WTC11 (cell line): ENCODE data around the gene MPPE1. TPM values are rescaled to one million over a fixed set of nuclear protein-coding genes. Genes with fewer than 3 reads are reported as not detected.

Source experiments
- ATAC-seq: fragments of 200-7000 bp; cut with Tn5 transposase; 2 replicates; pipeline ENCODE4 v1.10.0; 2021; ENCODE audit warnings: mild to moderate bottlenecking, moderate library complexity
- CTCF ChIA-PET: fragments of 300-600 bp; sonication (Branson Sonifier 250); formaldehyde crosslinking; loops from one replicate; lab custom pipeline; 2021; ENCODE audit warnings: antibody characterized with exemption; lab: Charles Lee
- POLR2A ChIA-PET: fragments of 350-600 bp; sonication (Branson Sonifier 250); formaldehyde crosslinking; loops from one replicate; lab custom pipeline; 2021; ENCODE audit warnings: antibody characterized with exemption; lab: Charles Lee
- DNase-seq: peaks from one replicate; pipeline ENCODE4 v3.0.0; 2021; ENCODE audit warnings: low spot score
- H3K27ac Mint-ChIP-seq: 2 replicates; pipeline ENCODE4 v1.8.0; 2021; ENCODE audit warnings: mixed read lengths
- H3K27me3 Mint-ChIP-seq: 2 replicates; pipeline ENCODE4 v1.8.0; 2021; ENCODE audit warnings: low read depth, mild to moderate bottlenecking, moderate library complexity, mixed read lengths
- H3K36me3 Mint-ChIP-seq: 2 replicates; pipeline ENCODE4 v1.8.0; 2021; ENCODE audit warnings: mixed read lengths
- H3K4me1 Mint-ChIP-seq: 2 replicates; pipeline ENCODE4 v1.8.0; 2022; ENCODE audit warnings: mixed read lengths
- H3K4me3 Mint-ChIP-seq: 2 replicates; pipeline ENCODE4 v1.8.0; 2021; ENCODE audit warnings: mild to moderate bottlenecking, moderate library complexity, mixed read lengths
- H3K9me3 Mint-ChIP-seq: 2 replicates; pipeline ENCODE4 v1.8.0; 2021; ENCODE audit warnings: mixed read lengths
- ETV6 ChIP-seq: sonication (generic); formaldehyde crosslinking; IDR thresholded peaks from 2 replicates; pipeline ENCODE4 v1.8.1; 2022; ENCODE audit warnings: mild to moderate bottlenecking, missing genetic modification reagents
- FOXJ3 ChIP-seq: sonication (generic); formaldehyde crosslinking; IDR thresholded peaks from 2 replicates; pipeline ENCODE4 v1.9.0; 2021; ENCODE audit warnings: missing genetic modification reagents, mild to moderate bottlenecking, borderline replicate concordance
- GABPB1 ChIP-seq: sonication (generic); formaldehyde crosslinking; IDR thresholded peaks from 2 replicates; pipeline ENCODE4 v1.8.1; 2023; ENCODE audit warnings: mild to moderate bottlenecking, missing genetic modification reagents
- JUN ChIP-seq: sonication (generic); formaldehyde crosslinking; IDR thresholded peaks from 2 replicates; pipeline ENCODE4 v1.8.0; 2023; ENCODE audit warnings: mild to moderate bottlenecking, missing genetic modification reagents
- NR2C2 ChIP-seq: sonication (generic); formaldehyde crosslinking; IDR thresholded peaks from 2 replicates; pipeline ENCODE4 v1.8.0; 2022; ENCODE audit warnings: mild to moderate bottlenecking, missing genetic modification reagents
- SMAD4 ChIP-seq: sonication (generic); formaldehyde crosslinking; IDR thresholded peaks from 2 replicates; pipeline ENCODE4 v1.8.0; 2022; ENCODE audit warnings: mild to moderate bottlenecking, missing genetic modification reagents
- TCF7 ChIP-seq: sonication (generic); formaldehyde crosslinking; IDR thresholded peaks from 2 replicates; pipeline ENCODE4 v1.8.0; 2022; ENCODE audit warnings: mild to moderate bottlenecking, low read depth, missing genetic modification reagents, moderate library complexity
- TEAD1 ChIP-seq: sonication (generic); formaldehyde crosslinking; IDR thresholded peaks from 2 replicates; pipeline ENCODE4 v1.8.0; 2022; ENCODE audit warnings: mild to moderate bottlenecking, missing genetic modification reagents
- ZBTB21 ChIP-seq: sonication (generic); formaldehyde crosslinking; IDR thresholded peaks from 2 replicates; pipeline ENCODE4 v1.8.1; 2023; ENCODE audit warnings: mild to moderate bottlenecking, missing genetic modification reagents, borderline replicate concordance
- ZNF263 ChIP-seq: sonication (generic); formaldehyde crosslinking; IDR thresholded peaks from 2 replicates; pipeline ENCODE4 v1.8.1; 2022; ENCODE audit warnings: low read depth, mild to moderate bottlenecking, moderate library complexity, missing genetic modification reagents
- total RNA-seq: library from RNA; stranded (reverse); gene quantifications from 3 replicates; pipeline ENCODE4 v1.2.3, GENCODE V29; 2021
- TF ChIP-seq, protein P1 (sequence below): sonication (generic); formaldehyde crosslinking; conservative IDR thresholded peaks from 2 replicates; pipeline ENCODE4 v1.8.1; 2023; ENCODE audit warnings: mild to moderate bottlenecking, low read depth, missing genetic modification reagents, moderate library complexity
- TF ChIP-seq, protein P2 (sequence below): fragments of 250-450 bp; sonication (Bioruptor Pico); IDR thresholded peaks from 2 replicates; pipeline ENCODE4 v1.9.0; 2021; ENCODE audit warnings: mild to moderate bottlenecking
- TF ChIP-seq, protein P3 (sequence below): sonication (generic); formaldehyde crosslinking; IDR thresholded peaks from 2 replicates; pipeline ENCODE4 v1.8.1; 2023; ENCODE audit warnings: mild to moderate bottlenecking, missing genetic modification reagents, borderline replicate concordance
- TF ChIP-seq, protein P4 (sequence below): sonication (generic); formaldehyde crosslinking; IDR thresholded peaks from 2 replicates; pipeline ENCODE4 v1.8.0; 2023; ENCODE audit warnings: missing genetic modification reagents, mild to moderate bottlenecking, borderline replicate concordance

The MPPE1 gene
- total RNA-seq, 1 experiment from 2014 or later: 29.1 TPM

DNA sequence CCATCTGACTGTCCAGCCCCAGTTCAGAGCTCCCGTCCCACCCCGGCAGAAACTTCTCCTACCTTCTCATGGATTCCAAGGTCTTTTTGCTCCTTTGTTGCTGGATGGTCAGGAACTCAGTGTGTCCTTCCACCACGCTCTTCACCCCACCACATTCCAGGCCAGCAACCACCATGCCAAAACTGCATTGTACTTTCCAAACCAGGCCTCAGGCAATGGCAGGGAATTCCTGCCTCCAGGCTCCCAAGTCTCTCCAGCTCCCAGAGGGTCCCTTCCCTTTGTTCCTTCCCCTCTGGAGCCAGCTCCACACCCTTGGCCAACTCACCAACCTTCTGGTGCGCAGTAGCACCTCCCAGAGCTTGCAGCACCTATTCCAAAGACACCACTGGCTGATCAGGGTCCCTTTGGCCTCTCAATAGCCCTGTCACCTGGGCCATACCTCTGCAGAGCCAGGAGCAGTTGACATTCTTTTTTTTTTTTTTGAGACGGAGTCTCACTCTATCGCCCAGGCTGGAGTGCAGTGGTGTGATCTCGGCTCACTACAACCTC, 48.8 kb downstream of the MPPE1 start:
- no peaks in the 10 kb centered on the region for H3K9me3 Mint-ChIP-seq
- no peaks in the 10 kb centered on the region for H3K27me3 Mint-ChIP-seq
- H3K4me1 Mint-ChIP-seq: peaks cover 38% of the 10 kb centered on the region
- H3K4me3 Mint-ChIP-seq: no peak overlapping the region
- DNase-seq (no peak), ATAC-seq (no peak)
- ChIA-PET CTCF (interaction anchor here (1.3 kb wide), 1 partner anchor 136 kb away, joined by 3 read pairs; no protein-coding TSS in a partner anchor), POLR2A (no interaction called here)
- H3K27ac Mint-ChIP-seq: peak overlapping the region; percentile 52
- H3K36me3 Mint-ChIP-seq: no peaks in the 10 kb centered on the region
- TF ChIP-seq, protein P1, sequence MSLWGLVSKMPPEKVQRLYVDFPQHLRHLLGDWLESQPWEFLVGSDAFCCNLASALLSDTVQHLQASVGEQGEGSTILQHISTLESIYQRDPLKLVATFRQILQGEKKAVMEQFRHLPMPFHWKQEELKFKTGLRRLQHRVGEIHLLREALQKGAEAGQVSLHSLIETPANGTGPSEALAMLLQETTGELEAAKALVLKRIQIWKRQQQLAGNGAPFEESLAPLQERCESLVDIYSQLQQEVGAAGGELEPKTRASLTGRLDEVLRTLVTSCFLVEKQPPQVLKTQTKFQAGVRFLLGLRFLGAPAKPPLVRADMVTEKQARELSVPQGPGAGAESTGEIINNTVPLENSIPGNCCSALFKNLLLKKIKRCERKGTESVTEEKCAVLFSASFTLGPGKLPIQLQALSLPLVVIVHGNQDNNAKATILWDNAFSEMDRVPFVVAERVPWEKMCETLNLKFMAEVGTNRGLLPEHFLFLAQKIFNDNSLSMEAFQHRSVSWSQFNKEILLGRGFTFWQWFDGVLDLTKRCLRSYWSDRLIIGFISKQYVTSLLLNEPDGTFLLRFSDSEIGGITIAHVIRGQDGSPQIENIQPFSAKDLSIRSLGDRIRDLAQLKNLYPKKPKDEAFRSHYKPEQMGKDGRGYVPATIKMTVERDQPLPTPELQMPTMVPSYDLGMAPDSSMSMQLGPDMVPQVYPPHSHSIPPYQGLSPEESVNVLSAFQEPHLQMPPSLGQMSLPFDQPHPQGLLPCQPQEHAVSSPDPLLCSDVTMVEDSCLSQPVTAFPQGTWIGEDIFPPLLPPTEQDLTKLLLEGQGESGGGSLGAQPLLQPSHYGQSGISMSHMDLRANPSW: no peak
- TF ChIP-seq JUN: no peak
- TF ChIP-seq, protein P2, sequence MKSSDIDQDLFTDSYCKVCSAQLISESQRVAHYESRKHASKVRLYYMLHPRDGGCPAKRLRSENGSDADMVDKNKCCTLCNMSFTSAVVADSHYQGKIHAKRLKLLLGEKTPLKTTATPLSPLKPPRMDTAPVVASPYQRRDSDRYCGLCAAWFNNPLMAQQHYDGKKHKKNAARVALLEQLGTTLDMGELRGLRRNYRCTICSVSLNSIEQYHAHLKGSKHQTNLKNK: no peak
- TF ChIP-seq, protein P3, sequence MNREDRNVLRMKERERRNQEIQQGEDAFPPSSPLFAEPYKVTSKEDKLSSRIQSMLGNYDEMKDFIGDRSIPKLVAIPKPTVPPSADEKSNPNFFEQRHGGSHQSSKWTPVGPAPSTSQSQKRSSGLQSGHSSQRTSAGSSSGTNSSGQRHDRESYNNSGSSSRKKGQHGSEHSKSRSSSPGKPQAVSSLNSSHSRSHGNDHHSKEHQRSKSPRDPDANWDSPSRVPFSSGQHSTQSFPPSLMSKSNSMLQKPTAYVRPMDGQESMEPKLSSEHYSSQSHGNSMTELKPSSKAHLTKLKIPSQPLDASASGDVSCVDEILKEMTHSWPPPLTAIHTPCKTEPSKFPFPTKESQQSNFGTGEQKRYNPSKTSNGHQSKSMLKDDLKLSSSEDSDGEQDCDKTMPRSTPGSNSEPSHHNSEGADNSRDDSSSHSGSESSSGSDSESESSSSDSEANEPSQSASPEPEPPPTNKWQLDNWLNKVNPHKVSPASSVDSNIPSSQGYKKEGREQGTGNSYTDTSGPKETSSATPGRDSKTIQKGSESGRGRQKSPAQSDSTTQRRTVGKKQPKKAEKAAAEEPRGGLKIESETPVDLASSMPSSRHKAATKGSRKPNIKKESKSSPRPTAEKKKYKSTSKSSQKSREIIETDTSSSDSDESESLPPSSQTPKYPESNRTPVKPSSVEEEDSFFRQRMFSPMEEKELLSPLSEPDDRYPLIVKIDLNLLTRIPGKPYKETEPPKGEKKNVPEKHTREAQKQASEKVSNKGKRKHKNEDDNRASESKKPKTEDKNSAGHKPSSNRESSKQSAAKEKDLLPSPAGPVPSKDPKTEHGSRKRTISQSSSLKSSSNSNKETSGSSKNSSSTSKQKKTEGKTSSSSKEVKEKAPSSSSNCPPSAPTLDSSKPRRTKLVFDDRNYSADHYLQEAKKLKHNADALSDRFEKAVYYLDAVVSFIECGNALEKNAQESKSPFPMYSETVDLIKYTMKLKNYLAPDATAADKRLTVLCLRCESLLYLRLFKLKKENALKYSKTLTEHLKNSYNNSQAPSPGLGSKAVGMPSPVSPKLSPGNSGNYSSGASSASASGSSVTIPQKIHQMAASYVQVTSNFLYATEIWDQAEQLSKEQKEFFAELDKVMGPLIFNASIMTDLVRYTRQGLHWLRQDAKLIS (CRISPR knock-in tag): no peak
- TF ChIP-seq ZBTB21 (CRISPR knock-in tag): no peak
- TF ChIP-seq TEAD1 (CRISPR knock-in tag): no peak
- no peak for TF ChIP-seq ZNF263 (CRISPR knock-in tag)
- no peak for TF ChIP-seq FOXJ3 (CRISPR knock-in tag)
- no peak for TF ChIP-seq GABPB1 (CRISPR knock-in tag)
- no peak for TF ChIP-seq ETV6 (CRISPR knock-in tag)
- TF ChIP-seq, protein P4, sequence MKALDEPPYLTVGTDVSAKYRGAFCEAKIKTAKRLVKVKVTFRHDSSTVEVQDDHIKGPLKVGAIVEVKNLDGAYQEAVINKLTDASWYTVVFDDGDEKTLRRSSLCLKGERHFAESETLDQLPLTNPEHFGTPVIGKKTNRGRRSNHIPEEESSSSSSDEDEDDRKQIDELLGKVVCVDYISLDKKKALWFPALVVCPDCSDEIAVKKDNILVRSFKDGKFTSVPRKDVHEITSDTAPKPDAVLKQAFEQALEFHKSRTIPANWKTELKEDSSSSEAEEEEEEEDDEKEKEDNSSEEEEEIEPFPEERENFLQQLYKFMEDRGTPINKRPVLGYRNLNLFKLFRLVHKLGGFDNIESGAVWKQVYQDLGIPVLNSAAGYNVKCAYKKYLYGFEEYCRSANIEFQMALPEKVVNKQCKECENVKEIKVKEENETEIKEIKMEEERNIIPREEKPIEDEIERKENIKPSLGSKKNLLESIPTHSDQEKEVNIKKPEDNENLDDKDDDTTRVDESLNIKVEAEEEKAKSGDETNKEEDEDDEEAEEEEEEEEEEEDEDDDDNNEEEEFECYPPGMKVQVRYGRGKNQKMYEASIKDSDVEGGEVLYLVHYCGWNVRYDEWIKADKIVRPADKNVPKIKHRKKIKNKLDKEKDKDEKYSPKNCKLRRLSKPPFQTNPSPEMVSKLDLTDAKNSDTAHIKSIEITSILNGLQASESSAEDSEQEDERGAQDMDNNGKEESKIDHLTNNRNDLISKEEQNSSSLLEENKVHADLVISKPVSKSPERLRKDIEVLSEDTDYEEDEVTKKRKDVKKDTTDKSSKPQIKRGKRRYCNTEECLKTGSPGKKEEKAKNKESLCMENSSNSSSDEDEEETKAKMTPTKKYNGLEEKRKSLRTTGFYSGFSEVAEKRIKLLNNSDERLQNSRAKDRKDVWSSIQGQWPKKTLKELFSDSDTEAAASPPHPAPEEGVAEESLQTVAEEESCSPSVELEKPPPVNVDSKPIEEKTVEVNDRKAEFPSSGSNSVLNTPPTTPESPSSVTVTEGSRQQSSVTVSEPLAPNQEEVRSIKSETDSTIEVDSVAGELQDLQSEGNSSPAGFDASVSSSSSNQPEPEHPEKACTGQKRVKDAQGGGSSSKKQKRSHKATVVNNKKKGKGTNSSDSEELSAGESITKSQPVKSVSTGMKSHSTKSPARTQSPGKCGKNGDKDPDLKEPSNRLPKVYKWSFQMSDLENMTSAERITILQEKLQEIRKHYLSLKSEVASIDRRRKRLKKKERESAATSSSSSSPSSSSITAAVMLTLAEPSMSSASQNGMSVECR: no peak
- TF ChIP-seq NR2C2 (CRISPR knock-in tag): no peak
- TF ChIP-seq SMAD4 (CRISPR knock-in tag): no peak
- no peak for TF ChIP-seq TCF7
